HG03025 (cell line): ENCODE data around the gene ANGPTL4.
"Not testable (repeated sequence)": the region's sequence is repeated elsewhere in the genome, so short reads cannot be mapped to it uniquely, and the experiment has no call there.

Source experiments
- ATAC-seq: cut with Tn5 transposase; IDR thresholded peaks from one replicate; pipeline ENCODE4 v1.9.1; 2021; ENCODE audit warnings: mild to moderate bottlenecking, moderate library complexity; ENCODE audit not compliant: unreplicated experiment, low FRiP score

ANGPTL4 gene

DNA sequence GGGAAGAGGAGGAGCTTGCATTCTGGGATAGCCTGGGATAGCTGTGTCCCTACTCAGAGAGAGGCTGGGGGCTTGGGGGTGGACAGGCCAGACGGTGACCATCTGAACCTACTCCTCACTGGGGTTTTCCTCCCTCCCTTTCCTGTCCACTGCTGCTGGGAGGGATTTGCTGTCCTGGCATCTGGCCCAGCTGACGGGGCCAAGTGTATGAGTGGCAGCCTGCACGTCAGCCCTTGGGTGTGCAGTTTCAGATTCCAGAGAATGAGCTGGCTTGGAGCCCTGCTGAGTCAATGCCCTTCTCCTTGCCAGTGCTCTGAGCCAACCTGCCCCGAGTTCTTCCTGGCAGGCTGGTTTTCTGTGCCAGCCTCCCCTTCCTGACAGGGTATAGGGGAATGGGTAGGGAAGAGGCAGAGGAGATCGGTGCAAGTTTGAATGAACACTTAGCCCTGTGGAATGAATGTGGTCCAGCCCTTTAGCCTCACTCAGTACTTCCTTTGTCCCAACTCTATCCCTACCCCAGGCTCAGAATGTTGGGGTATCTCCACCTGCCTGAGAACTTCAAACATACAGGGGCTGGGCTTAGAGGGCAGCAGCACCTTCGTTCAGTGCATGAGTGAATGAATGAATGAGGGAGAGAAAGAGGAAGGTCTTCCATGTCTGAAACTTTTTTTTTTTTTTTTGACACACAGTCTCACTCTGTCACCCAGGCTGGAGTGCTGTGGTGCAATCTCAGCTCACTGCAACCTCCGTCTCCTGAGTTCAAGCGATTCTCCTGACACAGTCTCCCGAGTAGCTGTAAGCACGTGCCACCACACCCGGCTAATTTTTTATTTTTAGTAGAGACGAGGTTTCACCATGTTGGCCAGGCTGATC lies 1.8 kb upstream of the ANGPTL4 start:
- no peak for ATAC-seq

DNA sequence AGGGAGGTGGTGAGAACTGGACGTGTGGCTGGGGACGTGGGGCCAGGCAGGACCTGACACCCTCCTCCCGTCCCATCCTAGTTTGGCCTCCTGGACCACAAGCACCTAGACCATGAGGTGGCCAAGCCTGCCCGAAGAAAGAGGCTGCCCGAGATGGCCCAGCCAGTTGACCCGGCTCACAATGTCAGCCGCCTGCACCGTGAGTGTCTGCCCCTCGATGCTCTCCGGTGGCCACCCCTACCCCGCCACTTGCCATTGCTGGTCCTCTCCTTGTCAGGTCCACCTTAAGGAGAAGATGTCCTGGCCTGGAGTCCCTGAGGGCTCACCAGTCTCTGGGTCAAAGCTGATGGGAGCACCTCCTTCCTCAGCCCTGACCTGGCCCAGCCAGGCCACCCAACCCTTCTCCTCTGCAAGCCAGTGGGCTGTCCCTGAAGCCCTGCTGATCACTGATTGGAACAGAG lies 2.2 kb downstream of the ANGPTL4 start:
- ATAC-seq, result no peak

DNA sequence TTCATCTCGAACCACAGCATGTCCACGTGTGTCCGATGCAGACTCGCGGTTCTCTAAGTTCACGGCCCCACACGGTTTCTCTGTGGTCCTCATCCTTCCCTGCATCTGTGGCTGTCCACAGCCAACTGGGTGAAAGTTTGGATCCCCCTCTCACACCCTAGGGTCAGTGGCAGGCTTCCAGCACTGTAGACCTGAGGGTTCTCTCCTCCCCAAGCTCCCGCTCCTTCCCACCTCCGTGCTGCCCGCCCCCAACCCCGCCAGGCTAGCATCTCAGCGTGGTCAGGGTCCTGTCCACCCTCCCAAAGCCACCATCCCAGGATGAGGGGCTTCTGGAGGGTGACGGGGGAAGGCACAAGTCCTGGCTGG lies 3.0 kb downstream of the ANGPTL4 start:
- no peak for ATAC-seq

DNA sequence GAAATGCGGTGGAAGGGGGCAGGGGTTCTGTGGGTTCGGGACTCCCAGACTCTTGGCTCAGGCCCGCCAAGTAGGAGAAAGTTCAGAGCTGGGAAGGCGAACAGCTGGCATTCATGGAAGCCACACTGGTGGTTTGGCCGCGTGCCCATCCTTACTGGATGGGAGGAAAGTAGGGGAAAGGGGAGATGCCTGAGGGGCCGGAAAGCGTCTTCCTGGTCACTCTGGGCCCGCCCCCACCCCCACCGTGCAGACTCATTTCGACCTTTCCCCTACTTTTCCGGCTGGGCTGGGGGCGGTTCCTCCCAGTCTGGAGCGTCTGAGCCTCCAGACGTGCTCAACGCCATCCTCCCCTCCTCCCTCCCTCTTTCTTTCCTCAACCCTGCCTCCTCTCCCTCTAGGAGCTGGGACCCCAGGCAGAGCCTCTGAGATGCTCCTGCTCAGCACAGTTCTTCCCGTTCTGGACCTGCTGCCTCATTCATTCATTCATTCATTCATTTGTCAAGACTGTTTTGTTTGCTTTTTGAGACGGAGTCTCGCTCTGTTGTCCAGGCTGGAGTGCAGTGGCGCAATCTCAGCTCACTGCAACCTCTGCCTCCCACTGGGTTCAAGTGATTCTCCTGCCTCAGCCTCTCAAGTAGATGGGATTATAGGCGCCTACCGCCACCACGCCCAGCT lies 3.5 kb downstream of the ANGPTL4 start:
- ATAC-seq, result no peak

DNA sequence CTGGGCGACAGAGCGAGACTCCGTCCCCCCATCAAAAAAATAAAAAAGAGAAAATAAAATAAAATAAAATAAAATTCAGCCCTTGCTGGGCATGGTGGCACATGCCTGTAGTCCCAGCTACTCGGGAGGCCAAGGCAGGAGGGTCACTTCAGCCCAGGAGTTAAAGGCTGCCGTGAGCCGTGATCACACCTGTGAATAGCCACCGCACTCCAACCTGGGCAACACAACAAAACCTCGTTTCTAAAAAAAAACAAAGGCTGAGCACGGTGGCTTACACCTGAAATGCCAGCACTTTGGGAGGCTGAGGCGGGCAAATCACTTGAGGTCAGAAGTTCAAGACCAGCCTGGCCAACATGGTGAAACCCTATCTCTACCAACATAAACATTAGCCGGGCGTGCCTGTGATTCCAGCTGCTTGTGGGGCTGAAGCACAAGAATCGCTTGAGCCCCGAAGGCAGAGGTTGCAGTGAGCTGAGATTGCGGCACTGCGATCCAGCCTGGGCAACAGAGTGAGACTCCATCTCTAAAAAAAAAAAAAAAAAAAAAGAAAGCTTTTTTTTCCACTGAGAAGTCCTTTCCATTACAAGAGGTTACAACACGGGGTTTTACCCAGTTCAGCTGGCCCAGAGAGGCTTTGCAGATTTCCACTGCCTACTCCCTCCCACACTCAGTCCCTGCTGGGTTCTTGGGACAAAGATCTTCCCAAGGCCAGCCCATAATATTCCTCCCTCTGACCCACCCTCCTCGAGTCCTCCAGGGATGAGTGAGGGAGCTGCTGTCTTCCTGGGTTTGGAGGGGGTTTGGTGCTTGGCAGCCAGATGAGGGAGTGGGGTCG lies 6.4 kb downstream of the ANGPTL4 start:
- ATAC-seq, result no peak

DNA sequence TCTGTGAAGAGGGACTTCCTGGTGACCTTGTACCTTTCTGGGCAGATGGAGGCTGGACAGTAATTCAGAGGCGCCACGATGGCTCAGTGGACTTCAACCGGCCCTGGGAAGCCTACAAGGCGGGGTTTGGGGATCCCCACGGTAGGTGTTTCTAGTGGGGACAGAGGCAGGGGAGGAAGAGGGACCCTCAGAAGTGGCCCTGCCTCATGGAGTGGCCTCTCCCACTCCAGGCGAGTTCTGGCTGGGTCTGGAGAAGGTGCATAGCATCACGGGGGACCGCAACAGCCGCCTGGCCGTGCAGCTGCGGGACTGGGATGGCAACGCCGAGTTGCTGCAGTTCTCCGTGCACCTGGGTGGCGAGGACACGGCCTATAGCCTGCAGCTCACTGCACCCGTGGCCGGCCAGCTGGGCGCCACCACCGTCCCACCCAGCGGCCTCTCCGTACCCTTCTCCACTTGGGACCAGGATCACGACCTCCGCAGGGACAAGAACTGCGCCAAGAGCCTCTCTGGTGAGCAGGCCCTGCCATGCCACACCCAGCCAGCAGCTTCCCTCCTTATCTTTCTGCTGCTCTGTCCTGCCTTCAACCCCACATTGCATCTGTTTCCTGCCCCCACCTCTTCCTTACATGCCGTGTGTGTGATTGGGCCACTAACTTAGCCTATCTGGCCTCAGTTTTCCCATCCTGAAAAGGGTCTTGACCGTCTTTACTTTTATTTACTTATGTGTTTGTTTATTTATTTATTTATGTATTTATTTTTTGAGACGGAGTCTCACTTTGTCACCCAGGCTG lies 7.3 kb downstream of the ANGPTL4 start:
- no peak for ATAC-seq

DNA sequence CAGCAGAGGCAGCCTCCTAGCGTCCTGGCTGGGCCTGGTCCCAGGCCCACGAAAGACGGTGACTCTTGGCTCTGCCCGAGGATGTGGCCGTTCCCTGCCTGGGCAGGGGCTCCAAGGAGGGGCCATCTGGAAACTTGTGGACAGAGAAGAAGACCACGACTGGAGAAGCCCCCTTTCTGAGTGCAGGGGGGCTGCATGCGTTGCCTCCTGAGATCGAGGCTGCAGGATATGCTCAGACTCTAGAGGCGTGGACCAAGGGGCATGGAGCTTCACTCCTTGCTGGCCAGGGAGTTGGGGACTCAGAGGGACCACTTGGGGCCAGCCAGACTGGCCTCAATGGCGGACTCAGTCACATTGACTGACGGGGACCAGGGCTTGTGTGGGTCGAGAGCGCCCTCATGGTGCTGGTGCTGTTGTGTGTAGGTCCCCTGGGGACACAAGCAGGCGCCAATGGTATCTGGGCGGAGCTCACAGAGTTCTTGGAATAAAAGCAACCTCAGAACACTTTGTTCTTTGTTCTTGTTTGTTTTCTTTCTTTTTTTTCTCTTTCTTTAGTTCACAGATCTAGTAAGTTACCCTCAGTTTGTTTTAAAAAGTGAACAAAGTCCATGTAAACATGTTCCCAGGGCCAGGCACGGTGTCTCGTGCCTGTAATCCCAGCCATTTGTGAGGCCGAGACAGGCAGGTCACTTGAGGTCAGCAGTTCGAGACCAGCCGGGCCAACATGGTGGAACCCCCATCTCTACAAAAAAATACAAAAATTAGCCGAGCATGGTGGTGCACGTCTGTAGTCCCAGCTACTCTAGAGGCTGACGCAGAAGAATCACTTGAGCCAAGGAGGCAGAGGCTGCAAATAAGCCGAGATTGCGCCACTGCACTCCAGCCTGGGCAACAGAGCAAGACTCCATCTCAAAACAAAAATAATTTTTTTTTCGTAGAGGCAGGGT lies 10.2 kb downstream of the ANGPTL4 start:
- no peak for ATAC-seq

DNA sequence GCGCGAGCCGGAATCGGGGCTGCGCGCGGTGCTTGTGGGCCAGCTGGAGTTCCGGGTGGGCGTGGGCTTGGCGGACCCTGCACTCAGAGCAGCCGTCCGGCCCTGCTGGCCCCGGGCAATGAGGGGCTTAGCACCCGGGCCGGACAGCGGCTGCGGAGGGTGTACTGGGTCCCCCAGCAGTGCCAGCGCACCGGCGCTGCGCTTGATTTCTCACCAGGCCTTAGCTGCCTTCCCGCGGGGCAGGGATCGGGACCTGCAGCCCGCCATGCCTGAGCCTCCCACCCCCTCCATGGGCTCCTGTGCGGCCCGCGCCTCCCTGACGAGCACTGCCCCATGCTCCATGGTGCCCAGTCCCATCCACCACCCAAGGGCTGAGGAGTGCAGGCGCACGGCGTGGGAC lies 11.8 kb downstream of the ANGPTL4 start:
- ATAC-seq, result not testable (repeated sequence)

DNA sequence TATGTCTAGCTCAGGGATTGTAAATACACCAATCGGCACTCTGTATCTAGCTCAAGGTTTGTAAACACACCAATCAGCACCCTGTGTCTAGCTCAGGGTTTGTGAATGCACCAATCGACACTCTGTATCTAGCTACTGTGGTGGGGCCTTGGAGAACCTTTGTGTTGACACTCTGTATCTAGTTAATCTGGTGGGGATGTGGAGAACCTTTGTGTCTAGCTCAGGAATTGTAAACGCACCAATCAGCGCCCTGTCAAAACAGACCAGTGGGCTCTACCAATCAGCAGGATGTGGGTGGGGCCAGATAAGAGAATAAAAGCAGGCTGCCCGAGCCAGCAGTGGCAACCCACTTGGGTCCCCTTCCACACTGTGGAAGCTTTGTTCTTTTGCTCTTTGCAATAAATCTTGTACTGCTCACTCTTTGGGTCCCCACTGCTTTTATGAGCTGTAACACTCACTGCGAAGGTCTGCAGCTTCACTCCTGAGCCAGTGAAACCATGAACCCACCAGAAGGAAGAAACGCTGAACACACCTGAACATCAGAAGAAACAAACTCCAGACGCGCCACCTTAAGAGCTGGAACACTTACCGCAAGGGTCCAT lies 12.5 kb downstream of the ANGPTL4 start:
- ATAC-seq, result not testable (repeated sequence)

DNA sequence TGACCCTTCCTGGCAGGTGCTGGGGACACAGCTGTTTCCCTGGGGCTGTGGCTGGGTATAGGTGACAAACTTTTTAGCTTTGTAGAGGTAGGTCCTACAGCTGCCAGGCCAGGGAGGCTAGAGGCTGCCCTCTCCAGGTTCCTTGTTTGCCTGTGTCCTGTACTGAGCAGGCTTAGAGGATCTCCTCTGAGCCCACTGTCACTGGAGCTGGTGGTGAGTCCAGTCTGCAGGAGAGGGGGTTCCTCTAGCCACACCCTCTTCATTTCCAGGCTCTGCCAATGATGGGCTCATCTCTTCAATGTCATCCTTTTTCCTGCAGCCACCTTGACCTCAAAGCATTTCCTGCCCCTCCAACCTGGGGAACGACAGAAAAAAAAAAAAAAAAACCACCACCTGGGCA lies 13.6 kb downstream of the ANGPTL4 start:
- no peak for ATAC-seq

DNA sequence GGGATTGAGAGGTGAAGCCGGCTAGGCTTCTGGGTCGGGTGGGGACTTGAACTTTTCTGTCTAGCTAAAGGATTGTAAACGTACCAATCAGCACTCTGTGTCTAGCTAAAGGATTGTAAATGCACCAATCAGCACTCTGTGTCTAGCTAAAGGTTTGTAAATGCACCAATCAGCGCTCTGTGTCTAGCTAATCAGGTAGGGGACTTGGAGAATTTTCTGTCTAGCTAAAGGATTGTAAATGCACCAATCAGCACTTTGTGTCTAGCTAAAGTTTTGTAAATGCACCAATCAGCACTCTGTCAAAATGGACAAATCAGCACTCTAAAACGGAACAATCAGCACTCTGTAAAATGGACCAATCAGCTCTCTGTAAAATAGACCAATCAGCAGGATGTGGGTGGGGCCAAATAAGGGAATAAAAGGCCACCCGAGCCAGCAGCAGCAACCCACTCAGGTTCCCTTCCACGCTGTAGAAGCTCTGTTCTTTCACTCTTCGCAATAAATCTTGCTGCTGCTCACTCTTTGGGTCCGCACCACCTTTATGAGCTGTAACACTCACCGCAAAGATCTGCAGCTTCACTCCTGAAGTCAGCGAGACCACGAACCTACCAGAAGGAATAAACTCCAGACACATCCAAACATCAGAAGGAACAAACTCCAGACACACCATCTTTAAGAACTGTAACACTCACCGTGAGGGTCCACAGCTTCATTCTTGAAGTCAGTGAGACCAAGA lies 15.4 kb downstream of the ANGPTL4 start:
- ATAC-seq, result not testable (repeated sequence)

DNA sequence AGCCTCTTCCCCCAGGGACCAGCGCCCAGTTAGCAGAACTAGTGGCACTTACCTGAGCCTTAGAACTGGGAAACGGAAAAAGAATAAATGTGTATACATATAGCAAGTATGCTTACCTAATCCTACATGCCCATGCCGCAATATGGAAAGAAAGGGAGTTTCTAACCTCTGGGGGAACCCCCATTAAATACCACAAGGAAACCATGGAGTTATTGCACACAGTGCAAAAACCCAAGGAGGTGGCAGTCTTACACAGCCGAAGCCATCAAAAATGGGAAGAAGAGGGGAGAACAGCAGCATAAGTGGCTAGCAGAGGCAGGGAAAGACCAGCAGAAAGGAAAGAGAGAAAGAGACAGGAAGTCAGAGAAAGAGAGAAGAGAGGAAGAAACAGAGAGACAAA lies 20.6 kb downstream of the ANGPTL4 start:
- not testable (repeated sequence) for ATAC-seq

DNA sequence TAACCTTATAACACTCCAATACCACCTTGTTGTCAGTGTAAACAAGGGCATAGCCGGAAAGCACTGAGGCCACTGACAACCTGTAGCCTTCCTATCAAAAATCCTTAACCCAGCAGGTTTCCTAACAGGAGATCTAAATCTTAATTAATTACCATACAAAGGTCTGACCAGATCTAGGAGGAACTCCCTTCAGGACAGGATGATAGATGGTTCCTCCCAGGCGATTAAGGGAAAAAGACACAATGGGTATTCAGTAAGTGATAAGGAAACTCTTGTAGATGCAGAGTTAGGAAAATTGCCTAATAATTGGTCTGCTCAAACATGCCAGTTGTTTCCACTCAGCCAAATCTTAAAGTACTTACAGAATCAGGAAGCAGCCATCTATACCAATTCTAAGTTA lies 21.1 kb downstream of the ANGPTL4 start:
- not testable (repeated sequence) for ATAC-seq

DNA sequence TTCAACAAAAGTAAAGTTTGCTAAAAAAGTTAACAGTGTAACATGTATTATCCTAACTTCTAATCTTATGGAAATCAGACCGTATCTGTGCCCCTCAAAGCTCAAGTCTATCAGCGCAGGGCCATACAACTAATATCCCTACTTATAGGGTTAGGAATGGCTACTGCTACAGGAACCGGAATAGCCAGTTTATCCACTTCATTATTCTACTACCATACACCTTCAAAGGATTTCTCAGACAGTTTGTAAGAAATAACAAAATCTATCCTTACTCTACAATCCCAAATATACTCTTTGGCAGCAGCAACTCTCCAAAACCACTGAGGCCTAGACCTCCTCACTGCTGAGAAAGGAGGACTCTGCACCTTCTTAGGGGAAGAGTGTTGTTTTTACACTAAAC lies 21.6 kb downstream of the ANGPTL4 start:
- ATAC-seq, result not testable (repeated sequence)

DNA sequence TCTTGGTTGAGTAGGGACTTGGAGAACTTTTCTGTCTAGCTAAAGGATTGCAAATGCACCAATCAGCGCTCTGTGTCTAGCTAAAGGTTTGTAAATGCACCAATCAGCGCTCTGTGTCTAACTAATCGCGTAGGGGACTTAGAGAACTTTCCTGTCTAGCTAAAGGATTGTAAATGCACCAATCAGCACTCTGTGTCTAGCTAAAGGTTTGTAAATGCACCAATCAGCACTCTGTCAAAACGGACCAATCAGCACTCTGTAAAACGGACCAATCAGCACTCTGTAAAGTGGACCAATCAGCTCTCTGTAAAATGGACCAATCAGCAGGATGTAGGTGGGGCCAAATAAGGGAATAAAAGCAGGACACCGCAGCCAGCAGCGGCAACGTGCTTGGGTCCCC lies 22.5 kb downstream of the ANGPTL4 start:
- not testable (repeated sequence) for ATAC-seq

DNA sequence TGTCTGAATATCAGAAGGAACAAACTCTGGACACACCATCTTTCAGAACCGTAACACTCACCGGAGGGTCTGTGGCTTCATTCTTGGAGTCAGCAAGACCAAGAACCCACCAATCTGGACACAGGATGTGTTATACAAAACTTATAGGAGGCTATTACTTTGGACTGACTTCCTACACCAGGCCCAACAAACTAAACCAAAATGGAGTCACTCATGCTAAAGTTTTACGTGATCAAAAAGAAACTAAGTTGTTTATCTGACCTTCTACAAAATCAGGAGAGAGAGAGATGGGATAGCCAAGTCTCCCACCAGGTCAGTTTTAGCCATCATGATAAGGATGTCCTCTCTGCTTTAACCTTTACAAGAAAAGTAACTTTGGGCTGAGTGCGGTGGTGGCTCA lies 23.0 kb downstream of the ANGPTL4 start:
- no peak for ATAC-seq

DNA sequence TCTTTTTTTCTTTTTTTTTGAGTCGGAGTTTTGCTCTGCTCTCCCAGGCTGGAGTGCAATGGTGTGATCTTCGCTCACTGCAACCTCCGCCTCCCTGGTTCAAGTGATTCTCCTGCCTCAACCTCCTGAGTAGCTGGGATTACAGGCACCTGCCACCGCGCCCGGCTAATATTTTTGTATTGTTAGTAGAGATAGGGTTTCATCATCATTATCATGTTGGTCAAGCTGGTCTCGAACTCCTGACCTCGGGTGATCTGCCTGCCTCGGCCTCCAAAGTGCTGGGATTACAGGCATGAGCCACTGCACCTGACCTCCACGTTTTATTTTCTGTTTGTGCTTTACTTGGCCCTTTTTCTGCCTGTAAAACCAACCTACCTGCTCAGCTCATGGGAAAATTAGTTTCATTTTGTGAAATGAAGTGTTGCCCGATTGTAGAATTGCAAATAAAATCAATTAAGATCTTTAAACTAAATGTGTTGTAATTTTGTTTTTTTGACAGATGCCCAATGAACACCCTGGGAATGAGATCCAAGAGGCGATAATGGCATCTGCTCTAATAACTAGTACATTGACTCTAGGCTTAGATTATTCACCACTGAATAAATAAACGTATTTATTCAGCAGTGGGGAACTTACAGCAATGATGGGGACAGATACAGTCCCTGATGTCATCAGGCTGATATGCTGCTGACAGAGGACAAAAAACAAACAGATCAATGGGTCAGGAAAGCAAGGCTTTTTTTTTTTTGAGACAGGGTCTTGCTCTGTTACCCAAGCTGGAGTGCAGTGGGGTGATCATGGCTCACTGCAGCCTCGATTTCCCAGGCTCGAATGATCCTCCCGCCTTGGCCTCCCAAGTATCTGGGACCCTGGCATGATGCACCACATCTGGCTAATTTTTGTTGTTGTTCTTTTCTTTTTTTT lies 24.0 kb downstream of the ANGPTL4 start:
- no peak for ATAC-seq
